Small intestine (tissue), 7 donors: ENCODE data around the gene DOLPP1. TPM values are rescaled to one million over a fixed set of nuclear protein-coding genes. Genes with fewer than 3 reads are reported as not detected.

Source experiments
- DNase-seq, 2 donors: peaks; one replicate each; pipeline versions ENCODE4 v3.0.0 to v3.0.0-alpha.2; 2013
- FAIRE-seq: peaks from 2 replicates; lab custom pipeline; 2012; peaks lifted over from hg19 to GRCh38; lab: Jason Lieb, UNC
- H3K27ac ChIP-seq, 3 donors: one replicate each; pipeline ENCODE4 v1.5.1; 2013; ENCODE audit warnings: low read length in 2 of 3, mild to moderate bottlenecking in 2 of 3, control low read depth in 1 of 3, inconsistent platforms in 1 of 3, low read depth in 1 of 3, moderate library complexity in 1 of 3
- H3K27me3 ChIP-seq, 3 donors: one replicate each; pipeline ENCODE4 v1.6.1; 2013; ENCODE audit warnings: low read length in 3 of 3, inconsistent platforms in 1 of 3; ENCODE audit not compliant: control insufficient read depth in 3 of 3, insufficient read depth in 3 of 3
- H3K36me3 ChIP-seq, 3 donors: one replicate each; pipeline ENCODE4 v1.6.1; 2013; ENCODE audit warnings: low read length in 3 of 3, inconsistent platforms in 1 of 3, low read depth in 1 of 3, mild to moderate bottlenecking in 1 of 3, moderate library complexity in 1 of 3; ENCODE audit not compliant: control insufficient read depth in 3 of 3, insufficient read depth in 2 of 3
- H3K4me1 ChIP-seq, 3 donors: one replicate each; pipeline ENCODE4 v1.6.1; 2013; ENCODE audit warnings: low read length in 2 of 3, inconsistent platforms in 1 of 3, low read depth in 1 of 3, mild to moderate bottlenecking in 1 of 3, moderate library complexity in 1 of 3; ENCODE audit not compliant: control insufficient read depth in 3 of 3, insufficient read depth in 2 of 3
- H3K4me3 ChIP-seq, 3 donors: one replicate each; pipeline ENCODE4 v1.5.1; 2013; ENCODE audit warnings: low read length in 3 of 3, control low read depth in 1 of 3, inconsistent platforms in 1 of 3, low read depth in 1 of 3, mild to moderate bottlenecking in 1 of 3, moderate library complexity in 1 of 3
- H3K9me3 ChIP-seq, 2 donors: one replicate each; pipeline ENCODE4 v1.6.1; 2013; ENCODE audit warnings: low read depth in 1 of 2, low read length in 1 of 2; ENCODE audit not compliant: control insufficient read depth in 2 of 2, insufficient read depth in 1 of 2
- WGBS, 3 donors: extraction: QIAGEN DNeasy Blood & Tissue Kit; methylation state at CpG; one replicate each; pipeline ENCODE4 v1.1.7; 2013; 5-methylcytosine and 5-hydroxymethylcytosine counted together
- polyA plus RNA-seq, 4 donors: library from polyadenylated mRNA; stranded (reverse) in 3 of 4; unstranded in 1 of 4; fragments of 200-250 nt in 3 of 4; fragments of 120-200 nt in 1 of 4; gene quantifications; one replicate each; pipeline versions ENCODE4 v1.2.1 to v1.2.3, GENCODE V29; 2013
- donor health status: healthy with polysubstance abuse.
- donor health status: control.
- donor health status: control.
- donor health status: Bipolar disorder and iron deficiency.
- donor health status: healthy.

DOLPP1 gene
- polyA plus RNA-seq, 4 donors, result 27.4 to 34.9 (median 28.5) TPM

- 82 to 90% (median 90%) methylated on average over 9 of the region's 9 CpGs for WGBS, 3 donors
- Histone ChIP-seq H3K4me3 (no peak overlapping the region), H3K27ac (peak overlapping the region in 2 of 3 donors; percentile 99 to 100), H3K4me1 (peaks cover 0 to 55% (median 14%) of the 10 kb centered on the region in 3 donors), H3K36me3 (peaks cover 4 to 71% (median 9%) of the 10 kb centered on the region in 3 donors), H3K9me3 (no peaks in the 10 kb centered on the region), H3K27me3 (no peaks in the 10 kb centered on the region)
- FAIRE-seq, result no peak
- DNase-seq, result no peak
Measured at GRCh38 chr9:129138144-129138462, 57.2 kb downstream of the DOLPP1 start.

- H3K4me1 ChIP-seq, result peaks cover 0 to 57% (median 14%) of the 10 kb centered on the region in 3 donors
- H3K4me3 ChIP-seq, result no peak overlapping the region
Measured at GRCh38 chr9:129138476-129139232, 57.7 kb downstream of the DOLPP1 start.

GRCh38 chr9:129139233-129139992 lies 58.5 kb downstream of the DOLPP1 start:
- WGBS, 3 donors, result 6 to 12% (median 7%) methylated on average over 13 of the region's 13 CpGs
- Histone ChIP-seq H3K9me3 (no peaks in the 10 kb centered on the region), H3K4me3 (peak overlapping the region in 2 of 3 donors; percentile 38 to 40), H3K4me1 (peaks cover 0 to 56% (median 14%) of the 10 kb centered on the region in 3 donors), H3K36me3 (peaks cover 4 to 76% (median 11%) of the 10 kb centered on the region in 3 donors), H3K27me3 (no peaks in the 10 kb centered on the region), H3K27ac (peak overlapping the region; percentile 91 to 100 (median 99))
- DNase-seq (peak; percentile 88 to 92), FAIRE-seq (no peak)

More at GRCh38 chr9:129138476-129139232, 57.7 kb downstream of the DOLPP1 start:
- H3K27ac ChIP-seq, result peak overlapping the region in 2 of 3 donors; percentile 99 to 100
- H3K36me3 ChIP-seq, result peaks cover 4 to 72% (median 11%) of the 10 kb centered on the region in 3 donors
- H3K9me3 ChIP-seq, result no peaks in the 10 kb centered on the region
- FAIRE-seq (no peak), DNase-seq (peak in 1 of 2 donors; percentile 73)
- 50 to 68% (median 67%) methylated on average over 21 of the region's 21 CpGs for WGBS, 3 donors
- H3K27me3 ChIP-seq, result no peaks in the 10 kb centered on the region

GRCh38 chr9:129139993-129140396 lies 59.1 kb downstream of the DOLPP1 start:
- H3K36me3 ChIP-seq, result peaks cover 0 to 74% (median 11%) of the 10 kb centered on the region in 3 donors
- DNase-seq (peak; percentile 91 to 95), FAIRE-seq (no peak)
- peaks cover 0 to 56% (median 14%) of the 10 kb centered on the region in 3 donors for H3K4me1 ChIP-seq
- H3K27ac ChIP-seq, result peak overlapping the region; percentile 91 to 100 (median 99)
- no peaks in the 10 kb centered on the region for H3K27me3 ChIP-seq
- peak overlapping the region in 2 of 3 donors; percentile 38 to 40 for H3K4me3 ChIP-seq
- 0 to 3% (median 1%) methylated on average over 11 of the region's 11 CpGs for WGBS, 3 donors
- H3K9me3 ChIP-seq, result no peaks in the 10 kb centered on the region

Other genes with a start within 250 kb of the DOLPP1 start
- gene KYAT1, start 199.2 kb upstream of the DOLPP1 start, polyA plus RNA-seq, result 1 to 10 TPM; 4.1 to 7.5 (median 5.2) TPM
- gene LRRC8A, start 199.0 kb upstream of the DOLPP1 start, polyA plus RNA-seq, result 10 to 100 TPM in 2 of 4 donors, 1 to 10 TPM in 2; 4.1 to 28.4 (median 11.2) TPM
- 10 to 100 TPM in 1 of 4 donors, 1 to 10 TPM in 3; 1.1 to 25.8 (median 4.9) TPM for gene PHYHD1, start 160.1 kb upstream of the DOLPP1 start, polyA plus RNA-seq
- gene DOLK, start 133.5 kb upstream of the DOLPP1 start, polyA plus RNA-seq, result 10 to 100 TPM in 2 of 4 donors, 1 to 10 TPM in 2; 2.9 to 15.2 (median 9.2) TPM
- gene NUP188, start 133.4 kb upstream of the DOLPP1 start, polyA plus RNA-seq, result 10 to 100 TPM in 2 of 4 donors, 1 to 10 TPM in 2; 4.9 to 28.9 (median 9.9) TPM
- gene SH3GLB2, start 52.8 kb upstream of the DOLPP1 start, polyA plus RNA-seq, result 100 to 1,000 TPM in 1 of 4 donors, 10 to 100 TPM in 3; 85.2 to 112 (median 92.3) TPM
- gene MIGA2, start 44.5 kb upstream of the DOLPP1 start, polyA plus RNA-seq, result 100 to 1,000 TPM in 1 of 4 donors, 10 to 100 TPM in 3; 21.3 to 127 (median 61.0) TPM
- gene CRAT, start 29.7 kb downstream of the DOLPP1 start, polyA plus RNA-seq, result 100 to 1,000 TPM in 2 of 4 donors, 10 to 100 TPM in 2; 55.0 to 122 (median 97.7) TPM
- gene PTPA, start 30.3 kb downstream of the DOLPP1 start, polyA plus RNA-seq, result 100 to 1,000 TPM in 1 of 4 donors, 10 to 100 TPM in 3; 50.8 to 113 (median 60.8) TPM
- 10 to 100 TPM in 1 of 4 donors, 1 to 10 TPM in 2, under 1 TPM in 1; 0.89 to 13.7 (median 4.6) TPM for gene IER5L, start 97.2 kb downstream of the DOLPP1 start, polyA plus RNA-seq